Liver (tissue), 3 donors: ENCODE data around the gene COBL.

Source experiments
- EGR1 ChIP-seq, 2 donors: IDR thresholded peaks; 2 replicates each; pipeline ENCODE4 v1.6.1; 2016 to 2018; ENCODE audit warnings: antibody characterized with exemption in 2 of 2, low read depth in 2 of 2
- HNF4A ChIP-seq, 2 donors: conservative IDR thresholded peaks; 2 replicates each; pipeline ENCODE4 v1.6.1; 2016; ENCODE audit warnings: antibody characterized with exemption in 2 of 2, mild to moderate bottlenecking in 2 of 2
- HNF4G ChIP-seq: IDR thresholded peaks from 2 replicates; pipeline ENCODE4 v1.6.1; 2016; ENCODE audit warnings: antibody characterized with exemption
- MAX ChIP-seq: IDR thresholded peaks from 2 replicates; pipeline ENCODE4 v1.6.1; 2016; ENCODE audit warnings: antibody characterized with exemption
- NR2F2 ChIP-seq: IDR thresholded peaks from 2 replicates; pipeline ENCODE4 v1.6.1; 2016; ENCODE audit warnings: antibody characterized with exemption
- REST ChIP-seq: IDR thresholded peaks from 2 replicates; pipeline ENCODE4 v1.6.1; 2016; ENCODE audit warnings: antibody characterized with exemption, mild to moderate bottlenecking
- TAF1 ChIP-seq: conservative IDR thresholded peaks from 2 replicates; pipeline ENCODE4 v1.6.1; 2016; ENCODE audit warnings: antibody characterized with exemption, mild to moderate bottlenecking
- YY1 ChIP-seq: IDR thresholded peaks from 2 replicates; pipeline ENCODE4 v1.6.1; 2016; ENCODE audit warnings: antibody characterized with exemption, mild to moderate bottlenecking
- TF ChIP-seq, protein P1 (sequence below): fragments of 150-350 bp; IDR thresholded peaks from 2 replicates; pipeline ENCODE4 v1.5.1; 2017; ENCODE audit warnings: improper control_type of control experiment, low read depth, low read length; ENCODE audit not compliant: missing input control
- donor health status: healthy.
- donor health status: healthy.

- no peak for TF ChIP-seq REST
- no peak for TF ChIP-seq NR2F2
- TF ChIP-seq, protein P1, sequence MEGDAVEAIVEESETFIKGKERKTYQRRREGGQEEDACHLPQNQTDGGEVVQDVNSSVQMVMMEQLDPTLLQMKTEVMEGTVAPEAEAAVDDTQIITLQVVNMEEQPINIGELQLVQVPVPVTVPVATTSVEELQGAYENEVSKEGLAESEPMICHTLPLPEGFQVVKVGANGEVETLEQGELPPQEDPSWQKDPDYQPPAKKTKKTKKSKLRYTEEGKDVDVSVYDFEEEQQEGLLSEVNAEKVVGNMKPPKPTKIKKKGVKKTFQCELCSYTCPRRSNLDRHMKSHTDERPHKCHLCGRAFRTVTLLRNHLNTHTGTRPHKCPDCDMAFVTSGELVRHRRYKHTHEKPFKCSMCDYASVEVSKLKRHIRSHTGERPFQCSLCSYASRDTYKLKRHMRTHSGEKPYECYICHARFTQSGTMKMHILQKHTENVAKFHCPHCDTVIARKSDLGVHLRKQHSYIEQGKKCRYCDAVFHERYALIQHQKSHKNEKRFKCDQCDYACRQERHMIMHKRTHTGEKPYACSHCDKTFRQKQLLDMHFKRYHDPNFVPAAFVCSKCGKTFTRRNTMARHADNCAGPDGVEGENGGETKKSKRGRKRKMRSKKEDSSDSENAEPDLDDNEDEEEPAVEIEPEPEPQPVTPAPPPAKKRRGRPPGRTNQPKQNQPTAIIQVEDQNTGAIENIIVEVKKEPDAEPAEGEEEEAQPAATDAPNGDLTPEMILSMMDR: no peak
- no peak for TF ChIP-seq YY1
- no peak for TF ChIP-seq TAF1
- TF ChIP-seq HNF4G: no peak
- TF ChIP-seq MAX: no peak
- no peak for TF ChIP-seq HNF4A (conservative IDR thresholded peaks at IDR 0.05)
- no peak for TF ChIP-seq EGR1 (IDR thresholded peaks at IDR 0.05; ENCODE audit: low read depth in 2 of 2)
Measured at GRCh38 chr7:51237446-51238133, 79.0 kb downstream of the COBL start.
